ENCODE results near the gene ATP5F1B. TPM values are rescaled to one million over a fixed set of nuclear protein-coding genes. Genes with fewer than 3 reads are reported as not detected.

Gene ATP5F1B
- polyA plus RNA-seq, 1 experiment = 1,032 TPM

DNA sequence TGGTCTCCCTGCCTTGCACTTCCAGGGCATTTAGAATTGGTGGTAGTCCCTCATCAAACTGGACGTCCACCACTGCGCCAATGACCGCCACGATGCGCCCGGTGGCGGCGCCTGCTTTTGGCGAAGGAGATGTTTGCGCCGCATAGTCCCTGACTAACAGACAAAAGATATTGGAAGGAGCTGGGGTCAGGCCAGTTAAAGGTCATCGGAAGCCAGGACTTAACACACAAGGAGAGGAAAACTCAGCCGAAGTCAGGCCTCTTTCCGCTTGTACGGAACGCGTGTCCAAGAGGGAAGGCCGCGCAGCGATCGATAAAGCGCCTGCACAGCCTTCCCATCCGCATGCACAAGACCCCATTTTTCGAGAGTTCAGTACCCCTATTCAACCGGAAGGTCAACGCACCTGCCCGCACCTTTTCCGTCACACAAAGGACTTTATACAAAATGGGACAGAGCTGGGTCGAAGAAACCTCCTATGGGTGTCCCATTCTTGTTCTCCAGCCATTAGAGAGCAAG, 525 bp downstream of the ATP5F1B start:
- Histone ChIP-seq H3K36me3 (ENCODE audit: control insufficient read depth, insufficient read depth, low read length) (peaks cover 13% of the 10 kb centered on the region), H3K27me3 (ENCODE audit: control insufficient read depth, insufficient read depth, low read length) (no peaks in the 10 kb centered on the region), H3K4me3 (ENCODE audit: low read depth, low read length) (peak overlapping the region; percentile 64)
- DNase-seq (ENCODE audit: low read depth) = no peak
- ChIA-PET POLR2A (interaction anchor here (0.5 to 0.7 kb wide), 3 partner anchors 8 to 125 kb away, joined by 3 to 8 read pairs (median 7); no protein-coding TSS in a partner anchor), CTCF (interaction anchor here (0.6 to 3.0 kb wide), 2 partner anchors 9 to 53 kb away, joined by 3 to 17 read pairs; no protein-coding TSS in a partner anchor)
- TF ChIP-seq, protein P1, sequence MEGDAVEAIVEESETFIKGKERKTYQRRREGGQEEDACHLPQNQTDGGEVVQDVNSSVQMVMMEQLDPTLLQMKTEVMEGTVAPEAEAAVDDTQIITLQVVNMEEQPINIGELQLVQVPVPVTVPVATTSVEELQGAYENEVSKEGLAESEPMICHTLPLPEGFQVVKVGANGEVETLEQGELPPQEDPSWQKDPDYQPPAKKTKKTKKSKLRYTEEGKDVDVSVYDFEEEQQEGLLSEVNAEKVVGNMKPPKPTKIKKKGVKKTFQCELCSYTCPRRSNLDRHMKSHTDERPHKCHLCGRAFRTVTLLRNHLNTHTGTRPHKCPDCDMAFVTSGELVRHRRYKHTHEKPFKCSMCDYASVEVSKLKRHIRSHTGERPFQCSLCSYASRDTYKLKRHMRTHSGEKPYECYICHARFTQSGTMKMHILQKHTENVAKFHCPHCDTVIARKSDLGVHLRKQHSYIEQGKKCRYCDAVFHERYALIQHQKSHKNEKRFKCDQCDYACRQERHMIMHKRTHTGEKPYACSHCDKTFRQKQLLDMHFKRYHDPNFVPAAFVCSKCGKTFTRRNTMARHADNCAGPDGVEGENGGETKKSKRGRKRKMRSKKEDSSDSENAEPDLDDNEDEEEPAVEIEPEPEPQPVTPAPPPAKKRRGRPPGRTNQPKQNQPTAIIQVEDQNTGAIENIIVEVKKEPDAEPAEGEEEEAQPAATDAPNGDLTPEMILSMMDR (IDR thresholded peaks at IDR 0.05; ENCODE audit: insufficient read depth, low read depth, low read length) = 0 out of 2 replicates have a peak, but pooled peaks have one; percentile 2

DNA sequence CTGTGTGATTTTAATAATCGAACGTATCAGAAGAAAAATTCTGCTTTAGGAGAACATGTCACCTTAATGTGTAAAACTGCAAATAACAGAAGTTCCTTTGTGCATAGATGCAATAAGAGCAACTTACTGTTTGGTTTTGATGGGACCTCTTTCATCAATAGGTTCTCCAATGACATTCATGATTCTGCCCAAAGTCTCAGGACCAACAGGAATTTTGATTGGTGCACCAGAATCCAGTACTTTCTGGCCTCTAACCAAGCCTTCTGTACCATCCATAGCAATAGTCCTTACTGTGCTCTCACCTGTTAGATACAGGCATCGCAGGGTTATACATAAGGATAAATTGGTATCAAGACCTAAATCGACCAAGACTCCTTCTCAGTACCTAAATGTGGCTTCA, 1.1 kb downstream of the ATP5F1B start:
- no peak for DNase-seq (ENCODE audit: low read depth)
- Histone ChIP-seq H3K27me3 (ENCODE audit: control insufficient read depth, insufficient read depth, low read length) (no peaks in the 10 kb centered on the region), H3K4me3 (ENCODE audit: low read depth, low read length) (peak overlapping the region; percentile 64), H3K36me3 (ENCODE audit: control insufficient read depth, insufficient read depth, low read length) (peaks cover 19% of the 10 kb centered on the region)
- CTCF ChIA-PET = interaction anchor here (0.6 to 3.0 kb wide), 2 partner anchors 9 to 53 kb away, joined by 3 to 17 read pairs; no protein-coding TSS in a partner anchor
- POLR2A ChIA-PET = no interaction called here
- TF ChIP-seq, protein P1 (IDR thresholded peaks at IDR 0.05; ENCODE audit: insufficient read depth, low read depth, low read length) = no peak

- Histone ChIP-seq H3K27me3 (ENCODE audit: control insufficient read depth, insufficient read depth, low read length) (no peaks in the 10 kb centered on the region), H3K4me3 (ENCODE audit: low read depth, low read length) (no peak overlapping the region), H3K36me3 (ENCODE audit: control insufficient read depth, insufficient read depth, low read length) (peaks cover 27% of the 10 kb centered on the region)
- TF ChIP-seq, protein P1 (IDR thresholded peaks at IDR 0.05; ENCODE audit: insufficient read depth, low read depth, low read length) = no peak
- POLR2A ChIA-PET = no interaction called here
- no peak for DNase-seq (ENCODE audit: low read depth)
- CTCF ChIA-PET = no interaction called here
Measured at GRCh38 chr12:56641219-56641618, 4.6 kb downstream of the ATP5F1B start.

GRCh38 chr12:56637621-56638020, 8.2 kb downstream of the ATP5F1B start:
- ChIA-PET POLR2A (no interaction called here), CTCF (interaction anchor here (0.8 to 1.0 kb wide), 3 partner anchors 42 to 304 kb away, joined by 3 to 4 read pairs (median 3); partner anchors contain the start of gene PAN2)
- H3K36me3 ChIP-seq (ENCODE audit: control insufficient read depth, insufficient read depth, low read length) = peaks cover 19% of the 10 kb centered on the region
- no peak overlapping the region for H3K4me3 ChIP-seq (ENCODE audit: low read depth, low read length)
- no peak for DNase-seq (ENCODE audit: low read depth)
- TF ChIP-seq, protein P1 (IDR thresholded peaks at IDR 0.05; ENCODE audit: insufficient read depth, low read depth, low read length) = no peak
- H3K27me3 ChIP-seq (ENCODE audit: control insufficient read depth, insufficient read depth, low read length) = no peaks in the 10 kb centered on the region

GRCh38 chr12:56636675-56637540, 8.9 kb downstream of the ATP5F1B start:
- Histone ChIP-seq H3K4me3 (ENCODE audit: low read depth, low read length) (peak overlapping the region; percentile 67), H3K36me3 (ENCODE audit: control insufficient read depth, insufficient read depth, low read length) (peaks cover 14% of the 10 kb centered on the region), H3K27me3 (ENCODE audit: control insufficient read depth, insufficient read depth, low read length) (no peaks in the 10 kb centered on the region)
- peak; percentile 99 for DNase-seq (ENCODE audit: low read depth)
- ChIA-PET POLR2A (interaction anchor here (0.7 to 1.1 kb wide), 3 partner anchors 8 to 126 kb away, joined by 3 to 8 read pairs (median 5); partner anchors contain the start of gene RBMS2), CTCF (interaction anchor here (0.6 to 5.2 kb wide), 35 partner anchors 9 to 655 kb away, joined by 3 to 41 read pairs (median 5); partner anchors contain the start of genes ATP5F1B and PTGES3)
- TF ChIP-seq, protein P1 (IDR thresholded peaks at IDR 0.05; ENCODE audit: insufficient read depth, low read depth, low read length) = peak; percentile 82
